ENCODE measurements around the gene SPATA19.
"Not testable (repeated sequence)": the region's sequence is repeated elsewhere in the genome, so short reads cannot be mapped to it uniquely, and the experiment has no call there.

The SPATA19 gene

GRCh38 chr11:133854330-133854960 lies 9.1 kb upstream of the SPATA19 start:
- intact Hi-C loops (cut with micrococcal nuclease), result not testable (repeated sequence)

GRCh38 chr11:133844217-133844616 lies 1.1 kb downstream of the SPATA19 start:
- no peak overlapping the region for H3K4me3 Mint-ChIP-seq
- no peaks in the 10 kb centered on the region for H3K9me3 Mint-ChIP-seq
- no peak overlapping the region for H3K27ac Mint-ChIP-seq
- H3K4me1 Mint-ChIP-seq (ENCODE audit: low read depth), result no peaks in the 10 kb centered on the region
- intact Hi-C loops (cut with micrococcal nuclease), result no loop called here
- H3K36me3 Mint-ChIP-seq (ENCODE audit: low read depth), result no peaks in the 10 kb centered on the region
- no peaks in the 10 kb centered on the region for H3K27me3 Mint-ChIP-seq

More at GRCh38 chr11:133854330-133854960, 9.1 kb upstream of the SPATA19 start:
- H3K4me3 Mint-ChIP-seq; H3K4me1 Mint-ChIP-seq (ENCODE audit: low read depth); H3K36me3 Mint-ChIP-seq (ENCODE audit: low read depth); H3K27me3 Mint-ChIP-seq; H3K27ac Mint-ChIP-seq; H3K9me3 Mint-ChIP-seq: not testable (repeated sequence)

GRCh38 chr11:133843454-133843987 lies 1.8 kb downstream of the SPATA19 start:
- Mint-ChIP-seq H3K4me1 (ENCODE audit: low read depth) (no peaks in the 10 kb centered on the region), H3K27me3 (no peaks in the 10 kb centered on the region), H3K4me3 (no peak overlapping the region), H3K36me3 (ENCODE audit: low read depth) (no peaks in the 10 kb centered on the region), H3K9me3 (no peaks in the 10 kb centered on the region), H3K27ac (no peak overlapping the region)
- intact Hi-C loops (cut with micrococcal nuclease), result no loop called here

DNA sequence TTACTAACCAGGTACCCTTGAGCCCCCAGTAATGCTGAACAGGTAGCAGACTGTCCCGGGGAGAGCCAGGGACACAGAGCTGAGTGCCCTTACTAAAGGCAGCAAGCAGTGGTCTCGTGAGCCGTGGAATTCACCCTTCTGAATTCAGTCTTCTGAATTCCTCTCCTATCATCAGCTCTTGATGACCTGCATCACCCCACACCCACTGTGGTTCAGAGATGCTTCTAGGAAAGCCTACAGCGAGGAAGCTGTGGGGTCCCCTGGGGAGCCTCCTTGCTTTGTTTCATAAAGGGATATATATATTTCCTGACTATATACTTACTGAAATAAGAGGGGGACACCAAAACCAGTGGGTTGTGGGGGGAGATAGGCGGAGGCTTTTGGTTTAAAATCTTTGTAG lies 2.6 kb downstream of the SPATA19 start:
- Mint-ChIP-seq H3K9me3 (no peaks in the 10 kb centered on the region), H3K27ac (no peak overlapping the region), H3K27me3 (no peaks in the 10 kb centered on the region), H3K4me1 (ENCODE audit: low read depth) (no peaks in the 10 kb centered on the region), H3K36me3 (ENCODE audit: low read depth) (no peaks in the 10 kb centered on the region), H3K4me3 (no peak overlapping the region)
- intact Hi-C loops (cut with micrococcal nuclease), result no loop called here

- Mint-ChIP-seq H3K4me1 (ENCODE audit: low read depth) (no peaks in the 10 kb centered on the region), H3K27ac (no peak overlapping the region), H3K36me3 (ENCODE audit: low read depth) (no peaks in the 10 kb centered on the region), H3K27me3 (no peaks in the 10 kb centered on the region), H3K4me3 (no peak overlapping the region), H3K9me3 (no peaks in the 10 kb centered on the region)
- intact Hi-C loops (cut with micrococcal nuclease), result no loop called here
Measured at GRCh38 chr11:133842053-133842452, 3.3 kb downstream of the SPATA19 start.

DNA sequence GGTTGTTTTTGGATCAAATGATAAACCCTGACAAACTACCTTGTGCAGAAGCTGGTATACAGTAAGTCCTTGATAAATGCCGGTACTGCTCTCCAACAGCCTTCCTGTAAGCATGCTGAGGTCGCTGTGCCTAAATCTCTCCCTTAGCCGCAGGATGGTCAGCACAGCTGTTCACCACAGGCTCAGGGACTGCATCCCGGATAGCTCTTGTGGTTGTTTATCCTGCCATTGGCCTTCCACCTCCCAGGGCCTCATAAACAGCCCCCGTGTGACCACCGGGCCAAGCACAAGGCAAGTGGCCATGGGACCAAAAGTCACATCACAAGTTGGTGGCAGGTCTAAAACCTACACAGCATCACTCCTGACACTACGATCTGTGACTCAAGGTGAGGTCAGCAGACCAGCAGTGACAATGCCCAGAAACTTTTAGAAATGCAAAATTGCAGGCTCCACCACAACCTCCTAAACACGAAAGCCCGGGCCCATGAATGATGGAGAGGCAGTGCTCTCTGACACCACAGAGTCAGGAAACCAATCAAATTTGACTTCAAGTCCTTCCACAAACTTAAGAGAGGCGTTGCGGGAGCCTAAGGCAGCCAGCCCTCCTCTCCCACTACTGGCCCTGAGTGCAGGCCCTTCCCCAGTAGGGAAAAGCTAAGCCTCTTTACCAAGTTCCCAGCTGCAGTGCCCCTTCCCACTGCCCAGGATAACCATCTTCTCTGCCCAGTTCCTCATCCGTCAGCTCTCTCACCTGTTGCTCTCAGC lies 3.9 kb downstream of the SPATA19 start:
- H3K27me3 Mint-ChIP-seq, result no peaks in the 10 kb centered on the region
- no peaks in the 10 kb centered on the region for H3K9me3 Mint-ChIP-seq
- no peak overlapping the region for H3K4me3 Mint-ChIP-seq
- no peaks in the 10 kb centered on the region for H3K36me3 Mint-ChIP-seq (ENCODE audit: low read depth)
- H3K4me1 Mint-ChIP-seq (ENCODE audit: low read depth), result no peaks in the 10 kb centered on the region
- H3K27ac Mint-ChIP-seq, result no peak overlapping the region
- intact Hi-C loops (cut with micrococcal nuclease), result no loop called here

GRCh38 chr11:133840479-133840941 lies 4.8 kb downstream of the SPATA19 start:
- Mint-ChIP-seq H3K27ac (no peak overlapping the region), H3K4me1 (ENCODE audit: low read depth) (no peaks in the 10 kb centered on the region), H3K27me3 (no peaks in the 10 kb centered on the region), H3K9me3 (no peaks in the 10 kb centered on the region), H3K36me3 (ENCODE audit: low read depth) (no peaks in the 10 kb centered on the region), H3K4me3 (no peak overlapping the region)
- intact Hi-C loops (cut with micrococcal nuclease), result no loop called here

DNA sequence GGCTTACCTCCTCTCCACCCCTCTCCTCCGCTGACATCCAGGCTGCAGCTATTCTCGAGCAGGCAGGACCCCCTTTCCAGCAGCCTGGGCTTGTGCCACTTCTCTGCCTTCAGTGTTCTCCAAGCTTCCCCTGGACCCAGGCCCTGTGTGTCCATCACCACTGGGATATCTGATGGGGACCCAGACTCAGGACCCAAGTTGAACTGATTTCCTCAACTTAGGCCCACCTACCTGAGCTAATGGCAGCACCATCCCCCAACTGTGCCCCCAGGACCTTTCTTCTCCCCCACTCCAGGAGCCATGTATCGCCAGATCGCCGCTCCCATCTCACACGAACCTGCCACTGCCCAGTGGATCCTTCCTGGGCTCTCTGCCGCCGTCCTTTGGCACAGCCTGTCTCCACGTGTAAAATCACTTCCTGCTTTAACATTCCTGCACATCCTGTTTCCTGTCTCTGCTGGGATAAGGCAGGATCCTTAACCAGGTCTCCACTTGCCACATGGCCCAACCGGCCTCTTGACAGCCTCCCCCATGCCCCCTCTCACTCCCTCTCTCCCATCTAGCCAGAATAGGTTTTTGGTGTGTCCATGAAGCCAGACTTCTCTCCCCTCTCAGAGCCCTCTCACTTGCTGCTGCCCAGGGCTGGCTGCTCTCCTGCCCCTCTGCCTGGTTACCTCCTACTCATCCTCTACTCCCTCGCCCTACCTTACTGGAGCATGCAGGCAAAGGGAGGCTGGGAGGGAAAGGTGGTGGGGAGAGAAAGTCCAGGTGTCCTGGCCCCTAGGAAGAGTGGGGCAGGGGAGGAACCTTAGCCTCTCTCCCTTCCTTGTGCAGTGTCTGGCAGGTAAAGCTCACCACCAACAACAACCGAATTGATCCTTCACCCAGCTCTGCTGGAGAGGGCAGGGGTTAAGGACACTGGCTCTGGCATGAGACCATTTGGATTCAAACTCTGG lies 9.4 kb downstream of the SPATA19 start:
- Mint-ChIP-seq H3K4me1 (ENCODE audit: low read depth) (no peaks in the 10 kb centered on the region), H3K27me3 (no peaks in the 10 kb centered on the region), H3K27ac (no peak overlapping the region), H3K36me3 (ENCODE audit: low read depth) (no peaks in the 10 kb centered on the region), H3K4me3 (no peak overlapping the region), H3K9me3 (no peaks in the 10 kb centered on the region)
- intact Hi-C loops (cut with micrococcal nuclease), result no loop called here

GRCh38 chr11:133834682-133835592 lies 10.4 kb downstream of the SPATA19 start:
- no peak overlapping the region for H3K4me3 Mint-ChIP-seq
- intact Hi-C loops (cut with micrococcal nuclease), result no loop called here
- H3K27ac Mint-ChIP-seq, result no peak overlapping the region
- no peaks in the 10 kb centered on the region for H3K4me1 Mint-ChIP-seq (ENCODE audit: low read depth)
- no peaks in the 10 kb centered on the region for H3K36me3 Mint-ChIP-seq (ENCODE audit: low read depth)
- H3K9me3 Mint-ChIP-seq, result no peaks in the 10 kb centered on the region
- H3K27me3 Mint-ChIP-seq, result no peaks in the 10 kb centered on the region

GRCh38 chr11:133833898-133834681 lies 11.2 kb downstream of the SPATA19 start:
- intact Hi-C loops (cut with micrococcal nuclease), result no loop called here
- H3K9me3 Mint-ChIP-seq, result no peaks in the 10 kb centered on the region
- H3K36me3 Mint-ChIP-seq (ENCODE audit: low read depth), result no peaks in the 10 kb centered on the region
- no peaks in the 10 kb centered on the region for H3K27me3 Mint-ChIP-seq
- no peak overlapping the region for H3K4me3 Mint-ChIP-seq
- no peak overlapping the region for H3K27ac Mint-ChIP-seq
- no peaks in the 10 kb centered on the region for H3K4me1 Mint-ChIP-seq (ENCODE audit: low read depth)

DNA sequence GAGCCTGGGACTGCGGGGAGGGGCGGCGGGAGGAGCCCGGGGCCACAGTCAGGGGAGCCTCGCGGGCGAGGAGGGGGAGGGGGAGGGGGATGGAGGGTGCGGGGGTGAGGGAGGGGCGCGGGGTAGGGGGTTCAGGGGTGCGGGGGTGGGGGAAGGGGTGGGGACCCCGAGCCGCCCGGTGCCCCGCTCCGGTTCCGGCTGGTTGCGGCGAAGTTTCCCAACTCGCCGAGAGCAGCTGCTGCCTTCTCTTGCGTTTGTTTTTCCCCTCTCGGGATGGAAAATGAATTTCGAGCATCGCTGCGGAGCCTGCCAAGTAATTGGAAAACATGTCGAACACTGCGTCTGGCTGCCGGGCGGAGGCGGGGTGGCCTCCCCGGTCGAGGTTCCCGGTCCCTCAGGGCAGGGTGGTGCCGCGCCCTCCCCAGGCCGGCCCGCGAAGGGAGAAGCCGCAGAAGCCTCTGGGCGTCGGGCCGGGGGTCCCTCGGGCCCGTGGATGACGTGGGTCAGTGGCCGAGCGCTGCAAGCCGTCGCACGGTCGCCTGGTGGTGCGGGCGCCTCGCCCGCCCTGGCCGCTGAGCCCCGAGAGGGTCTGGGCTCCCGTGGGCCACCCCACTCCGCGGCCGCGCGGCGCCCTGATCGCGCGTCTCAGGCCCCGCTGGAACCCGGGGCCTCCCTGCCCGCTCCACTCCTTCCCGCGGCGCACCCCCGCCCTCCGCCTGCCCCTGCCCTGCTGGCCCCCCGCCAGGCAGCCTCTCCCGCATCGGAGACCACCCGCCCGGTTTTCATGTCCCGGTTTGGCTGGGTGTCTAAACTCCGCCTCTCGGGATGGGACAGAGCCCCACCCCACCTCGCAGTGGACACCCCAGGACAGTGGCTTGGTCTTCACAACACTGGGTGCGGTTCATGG lies 12.1 kb downstream of the SPATA19 start:
- Mint-ChIP-seq H3K4me3 (no peak overlapping the region), H3K27ac (no peak overlapping the region), H3K36me3 (ENCODE audit: low read depth) (no peaks in the 10 kb centered on the region), H3K27me3 (no peaks in the 10 kb centered on the region), H3K4me1 (ENCODE audit: low read depth) (no peaks in the 10 kb centered on the region), H3K9me3 (no peaks in the 10 kb centered on the region)
- intact Hi-C loops (cut with micrococcal nuclease), result no loop called here

Measured in dendritic cell treated with granulocyte-macrophage colony-stimulating factor and Interleukin-4, amounts not matched to agents 40 ng/mL and 50 ng/mL, for 4 days (primary cell).